ENCODE results near the gene GPATCH11.

GPATCH11 gene

GRCh38 chr2:37110306-37111212 is 26.2 kb downstream of the GPATCH11 start:
- no peak for TF ChIP-seq SIN3A (IDR thresholded peaks at IDR 0.05; ENCODE audit: borderline replicate concordance, insufficient read depth, low read length)
- TF ChIP-seq FOXP2 (optimal IDR thresholded peaks at IDR 0.05; ENCODE audit: borderline replicate concordance, extremely low read depth, extremely low read length, insufficient read depth) = no peak
- no peak for TF ChIP-seq REST (IDR thresholded peaks at IDR 0.05; ENCODE audit: insufficient read depth in 1 of 2, low read depth in 2 of 2, low read length in 2 of 2)
- no peak for TF ChIP-seq TAF1 (IDR thresholded peaks at IDR 0.05; ENCODE audit: borderline replicate concordance, insufficient read depth, low read length)
- TF ChIP-seq POLR2AphosphoS5 (IDR thresholded peaks at IDR 0.05; ENCODE audit: low read depth, low read length) = no peak

GRCh38 chr2:37111958-37112357 is 27.6 kb downstream of the GPATCH11 start:
- TF ChIP-seq POLR2AphosphoS5 (IDR thresholded peaks at IDR 0.05; ENCODE audit: low read depth, low read length) = no peak
- no peak for TF ChIP-seq SIN3A (IDR thresholded peaks at IDR 0.05; ENCODE audit: borderline replicate concordance, insufficient read depth, low read length)
- TF ChIP-seq FOXP2 (optimal IDR thresholded peaks at IDR 0.05; ENCODE audit: borderline replicate concordance, extremely low read depth, extremely low read length, insufficient read depth) = no peak
- no peak for TF ChIP-seq TAF1 (IDR thresholded peaks at IDR 0.05; ENCODE audit: borderline replicate concordance, insufficient read depth, low read length)

GRCh38 chr2:37117566-37117965 is 33.2 kb downstream of the GPATCH11 start:
- TF ChIP-seq POLR2AphosphoS5 (IDR thresholded peaks at IDR 0.05; ENCODE audit: low read depth, low read length) = no peak
- TF ChIP-seq SIN3A (IDR thresholded peaks at IDR 0.05; ENCODE audit: borderline replicate concordance, insufficient read depth, low read length) = no peak
- TF ChIP-seq TAF1 (IDR thresholded peaks at IDR 0.05; ENCODE audit: borderline replicate concordance, insufficient read depth, low read length) = no peak
- no peak for TF ChIP-seq FOXP2 (optimal IDR thresholded peaks at IDR 0.05; ENCODE audit: borderline replicate concordance, extremely low read depth, extremely low read length, insufficient read depth)
- no peak for TF ChIP-seq REST (IDR thresholded peaks at IDR 0.05; ENCODE audit: insufficient read depth in 1 of 2, low read depth in 2 of 2, low read length in 2 of 2)

GRCh38 chr2:37119157-37119556 is 34.8 kb downstream of the GPATCH11 start:
- no peak for TF ChIP-seq FOXP2 (optimal IDR thresholded peaks at IDR 0.05; ENCODE audit: borderline replicate concordance, extremely low read depth, extremely low read length, insufficient read depth)
- no peak for TF ChIP-seq POLR2AphosphoS5 (IDR thresholded peaks at IDR 0.05; ENCODE audit: low read depth, low read length)
- no peak for TF ChIP-seq SIN3A (IDR thresholded peaks at IDR 0.05; ENCODE audit: borderline replicate concordance, insufficient read depth, low read length)
- TF ChIP-seq REST (IDR thresholded peaks at IDR 0.05; ENCODE audit: insufficient read depth in 1 of 2, low read depth in 2 of 2, low read length in 2 of 2) = no peak
- no peak for TF ChIP-seq TAF1 (IDR thresholded peaks at IDR 0.05; ENCODE audit: borderline replicate concordance, insufficient read depth, low read length)

GRCh38 chr2:37125416-37125815 is 41.1 kb downstream of the GPATCH11 start:
- TF ChIP-seq SIN3A (IDR thresholded peaks at IDR 0.05; ENCODE audit: borderline replicate concordance, insufficient read depth, low read length) (no peak), TAF1 (IDR thresholded peaks at IDR 0.05; ENCODE audit: borderline replicate concordance, insufficient read depth, low read length) (no peak), REST (IDR thresholded peaks at IDR 0.05; ENCODE audit: insufficient read depth in 1 of 2, low read depth in 2 of 2, low read length in 2 of 2) (no peak), FOXP2 (optimal IDR thresholded peaks at IDR 0.05; ENCODE audit: borderline replicate concordance, extremely low read depth, extremely low read length, insufficient read depth) (no peak), POLR2AphosphoS5 (IDR thresholded peaks at IDR 0.05; ENCODE audit: low read depth, low read length) (no peak)
